ENCODE results near the gene ADAMTSL5.

- TF ChIP-seq ZBTB33 (IDR thresholded peaks at IDR 0.05): no peak
- TF ChIP-seq CTCF (IDR thresholded peaks at IDR 0.05; ENCODE audit: low read depth, low read length, missing input control): no peak
- no peak for TF ChIP-seq RXRA (IDR thresholded peaks at IDR 0.05)
- TF ChIP-seq EGR1 (IDR thresholded peaks at IDR 0.05; ENCODE audit: low read depth in 2 of 2): no peak
- no peak for TF ChIP-seq FOXA1 (IDR thresholded peaks at IDR 0.05)
- TF ChIP-seq TAF1 (conservative IDR thresholded peaks at IDR 0.05): no peak
- no peak for TF ChIP-seq REST (IDR thresholded peaks at IDR 0.05)
- TF ChIP-seq YY1 (IDR thresholded peaks at IDR 0.05): no peak
- TF ChIP-seq GABPA (IDR thresholded peaks at IDR 0.05 in 1 of 2, conservative IDR thresholded peaks at IDR 0.05 in 1 of 2): no peak
- no peak for TF ChIP-seq MAX (IDR thresholded peaks at IDR 0.05)
Measured at GRCh38 chr19:1457031-1457739, 55.6 kb downstream of the ADAMTSL5 start.

Data from liver (tissue), 3 donors.